A549 (cell line): Measurements from ENCODE around the gene TMED8. TPM values are rescaled to one million over a fixed set of nuclear protein-coding genes. Genes with fewer than 3 reads are reported as not detected.

Experiments used
- ATAC-seq, 2 experiments: fragments of 200-7000 bp in 1 of 2; fragments of >200 bp in 1 of 2; cut with Nextera tagmentation in 1 of 2; cut with Tn5 transposase in 1 of 2; 3 replicates each; pipeline versions ENCODE4 v1.8.0 to v1.9.1; 2018 to 2020; ENCODE audit warnings: mild to moderate bottlenecking in 1 of 2, moderate library complexity in 1 of 2
- CTCF ChIA-PET: fragments of 300-600 bp; sonication (Branson Sonifier 250); formaldehyde crosslinking; extraction: SDS; loops from one replicate; lab custom pipeline; 2021; ENCODE audit warnings: antibody characterized with exemption, inconsistent platforms; lab: Yijun Ruan, JAX
- POLR2A ChIA-PET: fragments of 350-600 bp; formaldehyde crosslinking; extraction: SDS; loops from one replicate; lab custom pipeline; 2021; ENCODE audit warnings: antibody characterized with exemption, inconsistent platforms; lab: Yijun Ruan, JAX
- DNase-seq, 2 experiments: peaks; one replicate each; pipeline versions ENCODE4 v3.0.0 to v3.0.0-alpha.2; 2011 to 2016; ENCODE audit warnings: low read depth in 1 of 2, low spot score in 1 of 2
- FAIRE-seq: peaks from 2 replicates; lab custom pipeline; 2011; peaks lifted over from hg19 to GRCh38; lab: Jason Lieb, UNC
- H3K27ac ChIP-seq, 2 experiments: fragments of >200 bp; sonication (Bioruptor Twin); formaldehyde crosslinking; 3 replicates each; pipeline ENCODE4 v1.5.1; 2016 to 2017
- H3K4me1 ChIP-seq: fragments of >200 bp; sonication (Bioruptor Twin); formaldehyde crosslinking; 3 replicates; pipeline ENCODE4 v1.6.1; 2016
- H3K4me2 ChIP-seq: fragments of >200 bp; sonication (Bioruptor Twin); formaldehyde crosslinking; 3 replicates; pipeline ENCODE4 v1.6.1; 2016
- H3K4me3 ChIP-seq: fragments of >200 bp; sonication (Bioruptor Twin); formaldehyde crosslinking; 3 replicates; pipeline ENCODE4 v1.5.1; 2016
- H3K9me3 ChIP-seq: fragments of >200 bp; sonication (Bioruptor Twin); formaldehyde crosslinking; 3 replicates; pipeline ENCODE4 v1.6.1; 2016
- CBX2 ChIP-seq: fragments of 200-600 bp; sonication (generic); IDR thresholded peaks from 2 replicates; pipeline ENCODE4 v1.6.1; 2016; ENCODE audit warnings: low read depth, mild to moderate bottlenecking, borderline replicate concordance
- CHD2 ChIP-seq: fragments of 150-350 bp; IDR thresholded peaks from 2 replicates; pipeline ENCODE4 v1.6.1; 2014; ENCODE audit warnings: low read length; ENCODE audit not compliant: partially characterized antibody
- EHF ChIP-seq: fragments of 250-450 bp; sonication (Bioruptor Pico); IDR thresholded peaks from 2 replicates; pipeline ENCODE4 v1.5.0; 2020; ENCODE audit warnings: mild to moderate bottlenecking
- FOSB ChIP-seq: fragments of 250-450 bp; sonication (Bioruptor Pico); IDR thresholded peaks from 2 replicates; pipeline ENCODE4 v1.5.0; 2020; ENCODE audit warnings: mild to moderate bottlenecking, moderate library complexity
- FOSL2 ChIP-seq, 2 experiments: fragments of 450-650 bp in 1 of 2; fragments of >200 bp in 1 of 2; sonication (Bioruptor Twin) in 1 of 2; formaldehyde crosslinking; IDR thresholded peaks; 2 replicates each; pipeline versions ENCODE4 v1.5.0 to v1.6.1; 2016 to 2020; ENCODE audit warnings: mild to moderate bottlenecking in 1 of 2, moderate library complexity in 1 of 2
- JUN ChIP-seq, 2 experiments: fragments of >200 bp; sonication (Bioruptor Twin); formaldehyde crosslinking; IDR thresholded peaks; 2 replicates in 1 of 2; 3 replicates in 1 of 2; pipeline ENCODE4 v1.6.1; 2016 to 2017
- KDM5A ChIP-seq: fragments of 200-600 bp; sonication (generic); IDR thresholded peaks from 2 replicates; pipeline ENCODE4 v1.6.1; 2016; ENCODE audit warnings: antibody characterized with exemption, mild to moderate bottlenecking
- MAZ ChIP-seq: fragments of 150-350 bp; IDR thresholded peaks from 2 replicates; pipeline ENCODE4 v1.6.1; 2014; ENCODE audit warnings: antibody characterized with exemption, low read depth, low read length, borderline replicate concordance
- MYC ChIP-seq: IDR thresholded peaks from 2 replicates; pipeline ENCODE4 v1.6.1; 2012; ENCODE audit warnings: mild to moderate bottlenecking, inconsistent platforms, low read length, improper control_type of control experiment, borderline replicate concordance
- NR3C1 ChIP-seq: fragments of >200 bp; sonication (Bioruptor Twin); formaldehyde crosslinking; IDR thresholded peaks from 3 replicates; pipeline ENCODE4 v1.6.1; 2017
- RAD21 ChIP-seq, 2 experiments: fragments of >200 bp in 1 of 2; sonication (Bioruptor Twin) in 1 of 2; formaldehyde crosslinking in 1 of 2; IDR thresholded peaks in 1 of 2; conservative IDR thresholded peaks in 1 of 2; 2 replicates in 1 of 2; 3 replicates in 1 of 2; pipeline ENCODE4 v1.6.1; 2012 to 2018; ENCODE audit warnings: inconsistent platforms in 1 of 2
- SMC3 ChIP-seq: fragments of >200 bp; sonication (Bioruptor Twin); formaldehyde crosslinking; IDR thresholded peaks from 3 replicates; pipeline ENCODE4 v1.6.1; 2018; ENCODE audit warnings: inconsistent platforms
- WGBS: methylation state at CpG from one replicate; pipeline ENCODE4 v1.1.6; 2017; ENCODE audit errors: missing lambda C conversion rate; 5-methylcytosine and 5-hydroxymethylcytosine counted together
- polyA plus RNA-seq, 4 experiments: library from polyadenylated mRNA; depleted of rRNA in 3 of 4; stranded (reverse); fragments of >200 nt; fragmentation: RNase III in 1 of 4; extraction: RNeasy Plus Mini Kit Qiagen cat#74134 plus additional on column Dnase treatment in 1 of 4; gene quantifications; 2 replicates in 3 of 4; 3 replicates in 1 of 4; pipeline ENCODE4 v1.2.3, GENCODE V29; 2011 to 2017
- TF ChIP-seq, protein P1 (sequence below): fragments of >200 bp; sonication (Bioruptor Twin); formaldehyde crosslinking; IDR thresholded peaks from 3 replicates; pipeline ENCODE4 v1.6.1; 2016
- TF ChIP-seq, protein P2 (sequence below): fragments of 250-450 bp; sonication (Bioruptor Pico); IDR thresholded peaks from 2 replicates; pipeline ENCODE4 v1.5.0; 2020; ENCODE audit warnings: low read depth, mild to moderate bottlenecking, moderate library complexity
- TF ChIP-seq, protein P3 (sequence below): fragments of 450-650 bp; IDR thresholded peaks from 2 replicates; pipeline ENCODE4 v1.6.1; 2014; ENCODE audit warnings: antibody characterized with exemption
- TF ChIP-seq, protein P4 (sequence below): IDR thresholded peaks from 2 replicates; pipeline ENCODE4 v1.6.1; 2012
- TF ChIP-seq, protein P5 (sequence below): IDR thresholded peaks from 2 replicates; pipeline ENCODE4 v1.6.1; 2012; ENCODE audit warnings: low read depth, borderline replicate concordance
- TF ChIP-seq, protein P6 (sequence below): fragments of 150-350 bp; IDR thresholded peaks from 2 replicates; pipeline ENCODE4 v1.6.1; 2014; ENCODE audit warnings: low read depth, mild to moderate bottlenecking, low read length

The TMED8 gene
- polyA plus RNA-seq, 2 of the 4 experiments (the other 2 are of a cell fraction): 8.8 to 13.9 TPM

DNA sequence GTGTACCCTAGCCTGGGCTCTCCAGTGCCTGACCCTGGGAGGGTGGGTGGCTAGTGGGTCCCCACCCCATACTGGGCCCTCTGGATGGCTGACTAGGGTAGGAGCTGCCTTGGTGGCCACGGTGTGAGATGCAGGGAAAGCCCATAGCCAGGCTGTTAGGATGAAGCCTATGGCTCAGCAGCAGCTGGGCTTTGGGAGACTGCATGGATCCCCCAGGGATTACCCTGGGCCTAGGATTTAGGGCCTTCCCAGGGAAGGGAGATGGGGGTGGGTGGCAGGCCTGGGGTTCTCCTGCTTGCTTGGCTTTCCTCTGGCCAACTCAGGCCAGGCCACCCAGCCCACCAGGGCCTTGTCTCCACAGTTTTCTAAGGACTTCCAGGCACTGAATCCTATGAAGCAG is 49.8 kb downstream of the TMED8 start:
- no peak overlapping the region for H3K27ac ChIP-seq
- no peak overlapping the region for H3K4me2 ChIP-seq
- 82% methylated on average over 1 of the region's 1 CpG for WGBS
- no peak for FAIRE-seq
- peaks cover 5% of the 10 kb centered on the region for H3K4me1 ChIP-seq
- DNase-seq: no peak
- H3K4me3 ChIP-seq: no peak overlapping the region
- no peak for ATAC-seq
- TF ChIP-seq KDM5A (no peak), MAZ (no peak), MYC (no peak), RAD21 (conservative IDR thresholded peaks at IDR 0.05 in 1 of 2, IDR thresholded peaks at IDR 0.05 in 1 of 2) (no peak), FOSB (CRISPR knock-in tag) (no peak), SMC3 (no peak), EHF (CRISPR knock-in tag) (no peak), NR3C1 (no peak), CBX2 (no peak), JUN (IDR thresholded peaks at IDR 0.05) (no peak)
- TF ChIP-seq, protein P1, sequence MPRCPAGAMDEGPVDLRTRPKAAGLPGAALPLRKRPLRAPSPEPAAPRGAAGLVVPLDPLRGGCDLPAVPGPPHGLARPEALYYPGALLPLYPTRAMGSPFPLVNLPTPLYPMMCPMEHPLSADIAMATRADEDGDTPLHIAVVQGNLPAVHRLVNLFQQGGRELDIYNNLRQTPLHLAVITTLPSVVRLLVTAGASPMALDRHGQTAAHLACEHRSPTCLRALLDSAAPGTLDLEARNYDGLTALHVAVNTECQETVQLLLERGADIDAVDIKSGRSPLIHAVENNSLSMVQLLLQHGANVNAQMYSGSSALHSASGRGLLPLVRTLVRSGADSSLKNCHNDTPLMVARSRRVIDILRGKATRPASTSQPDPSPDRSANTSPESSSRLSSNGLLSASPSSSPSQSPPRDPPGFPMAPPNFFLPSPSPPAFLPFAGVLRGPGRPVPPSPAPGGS: no peak
- TF ChIP-seq, protein P2, sequence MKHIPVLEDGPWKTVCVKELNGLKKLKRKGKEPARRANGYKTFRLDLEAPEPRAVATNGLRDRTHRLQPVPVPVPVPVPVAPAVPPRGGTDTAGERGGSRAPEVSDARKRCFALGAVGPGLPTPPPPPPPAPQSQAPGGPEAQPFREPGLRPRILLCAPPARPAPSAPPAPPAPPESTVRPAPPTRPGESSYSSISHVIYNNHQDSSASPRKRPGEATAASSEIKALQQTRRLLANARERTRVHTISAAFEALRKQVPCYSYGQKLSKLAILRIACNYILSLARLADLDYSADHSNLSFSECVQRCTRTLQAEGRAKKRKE (CRISPR knock-in tag): no peak
- TF ChIP-seq, protein P3, sequence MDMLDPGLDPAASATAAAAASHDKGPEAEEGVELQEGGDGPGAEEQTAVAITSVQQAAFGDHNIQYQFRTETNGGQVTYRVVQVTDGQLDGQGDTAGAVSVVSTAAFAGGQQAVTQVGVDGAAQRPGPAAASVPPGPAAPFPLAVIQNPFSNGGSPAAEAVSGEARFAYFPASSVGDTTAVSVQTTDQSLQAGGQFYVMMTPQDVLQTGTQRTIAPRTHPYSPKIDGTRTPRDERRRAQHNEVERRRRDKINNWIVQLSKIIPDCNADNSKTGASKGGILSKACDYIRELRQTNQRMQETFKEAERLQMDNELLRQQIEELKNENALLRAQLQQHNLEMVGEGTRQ: no peak
- TF ChIP-seq, protein P4, sequence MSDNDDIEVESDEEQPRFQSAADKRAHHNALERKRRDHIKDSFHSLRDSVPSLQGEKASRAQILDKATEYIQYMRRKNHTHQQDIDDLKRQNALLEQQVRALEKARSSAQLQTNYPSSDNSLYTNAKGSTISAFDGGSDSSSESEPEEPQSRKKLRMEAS: no peak
- TF ChIP-seq, protein P5, sequence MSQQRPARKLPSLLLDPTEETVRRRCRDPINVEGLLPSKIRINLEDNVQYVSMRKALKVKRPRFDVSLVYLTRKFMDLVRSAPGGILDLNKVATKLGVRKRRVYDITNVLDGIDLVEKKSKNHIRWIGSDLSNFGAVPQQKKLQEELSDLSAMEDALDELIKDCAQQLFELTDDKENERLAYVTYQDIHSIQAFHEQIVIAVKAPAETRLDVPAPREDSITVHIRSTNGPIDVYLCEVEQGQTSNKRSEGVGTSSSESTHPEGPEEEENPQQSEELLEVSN: no peak
- TF ChIP-seq, protein P6, sequence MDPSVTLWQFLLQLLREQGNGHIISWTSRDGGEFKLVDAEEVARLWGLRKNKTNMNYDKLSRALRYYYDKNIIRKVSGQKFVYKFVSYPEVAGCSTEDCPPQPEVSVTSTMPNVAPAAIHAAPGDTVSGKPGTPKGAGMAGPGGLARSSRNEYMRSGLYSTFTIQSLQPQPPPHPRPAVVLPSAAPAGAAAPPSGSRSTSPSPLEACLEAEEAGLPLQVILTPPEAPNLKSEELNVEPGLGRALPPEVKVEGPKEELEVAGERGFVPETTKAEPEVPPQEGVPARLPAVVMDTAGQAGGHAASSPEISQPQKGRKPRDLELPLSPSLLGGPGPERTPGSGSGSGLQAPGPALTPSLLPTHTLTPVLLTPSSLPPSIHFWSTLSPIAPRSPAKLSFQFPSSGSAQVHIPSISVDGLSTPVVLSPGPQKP: no peak
- ChIA-PET CTCF (interaction anchor here (0.5 to 10.0 kb wide), 6 partner anchors 8 to 364 kb away, joined by 3 to 116 read pairs (median 3); no protein-coding TSS in a partner anchor), POLR2A (no interaction called here)
- H3K9me3 ChIP-seq: no peaks in the 10 kb centered on the region

DNA sequence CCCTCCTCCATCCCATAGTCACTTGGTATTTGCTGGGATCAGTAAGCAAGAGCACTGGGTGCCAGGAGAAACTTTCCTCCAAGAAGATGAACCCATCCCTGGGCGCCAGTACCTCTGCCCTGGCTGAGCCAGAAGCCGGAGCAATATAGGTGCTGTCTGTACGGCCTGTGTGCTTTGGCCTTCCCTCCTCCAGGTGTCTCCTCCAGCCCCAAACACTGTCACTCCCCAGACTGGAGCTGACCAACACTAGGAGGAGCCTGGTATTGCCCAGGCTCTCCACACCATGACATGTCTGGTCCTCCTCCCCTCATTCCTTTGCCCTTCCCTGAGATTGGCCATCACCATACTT is 51.2 kb downstream of the TMED8 start:
- no peak for ATAC-seq

More for the DNA sequence above, 51.2 kb downstream of the TMED8 start:
- POLR2A ChIA-PET: no interaction called here
- WGBS: 80% methylated on average over 3 of the region's 3 CpGs
- DNase-seq: peak in 1 of 2 experiments; percentile 43
- H3K9me3 ChIP-seq: no peaks in the 10 kb centered on the region
- H3K4me1 ChIP-seq: peaks cover 6% of the 10 kb centered on the region
- no peak overlapping the region for H3K4me2 ChIP-seq
- CTCF ChIA-PET: interaction anchor here (0.6 to 10.0 kb wide), 10 partner anchors 8 to 317 kb away, joined by 3 to 116 read pairs (median 4); no protein-coding TSS in a partner anchor
- no peak overlapping the region for H3K4me3 ChIP-seq
- TF ChIP-seq RAD21 (conservative IDR thresholded peaks at IDR 0.05 in 1 of 2, IDR thresholded peaks at IDR 0.05 in 1 of 2) (no peak), FOSL2 (IDR thresholded peaks at IDR 0.05) (no peak), FOSL2 (CRISPR knock-in tag; IDR thresholded peaks at IDR 0.05) (no peak), CHD2 (no peak)
- TF ChIP-seq, protein P6: no peak
- no peak for FAIRE-seq
- H3K27ac ChIP-seq: no peak overlapping the region
